Smooth muscle cell (in vitro differentiated cells): ENCODE data around the gene DNMT1. TPM values are rescaled to one million over a fixed set of nuclear protein-coding genes. Genes with fewer than 3 reads are reported as not detected.

Experiments used
- DNase-seq: peaks from one replicate; lab custom pipeline; 2025; ENCODE audit not compliant: unreplicated experiment; lab: John Stamatoyannopoulos, UW
- H2AFZ ChIP-seq: fragments of 200-600 bp; sonication (generic); 2 replicates; pipeline ENCODE4 v1.6.0; 2016; ENCODE audit warnings: antibody characterized with exemption, low read depth, mild to moderate bottlenecking
- H3F3A ChIP-seq: fragments of 200-600 bp; sonication (generic); 2 replicates; pipeline ENCODE4 v1.6.0; 2017; ENCODE audit warnings: antibody characterized with exemption, low read depth
- H3K27ac ChIP-seq: fragments of 200-600 bp; sonication (generic); 2 replicates; pipeline ENCODE4 v1.5.1; 2016; ENCODE audit warnings: low read depth, mild to moderate bottlenecking
- H3K27me3 ChIP-seq: fragments of 200-600 bp; sonication (generic); 2 replicates; pipeline ENCODE4 v1.6.1; 2016; ENCODE audit warnings: low read depth, mild to moderate bottlenecking
- H3K36me3 ChIP-seq: fragments of 200-600 bp; sonication (generic); 2 replicates; pipeline ENCODE4 v1.5.1; 2016; ENCODE audit warnings: low read depth
- H3K4me1 ChIP-seq: fragments of 200-600 bp; sonication (generic); 2 replicates; pipeline ENCODE4 v1.5.1; 2016; ENCODE audit warnings: low read depth
- H3K4me2 ChIP-seq: fragments of 200-600 bp; sonication (generic); 2 replicates; pipeline ENCODE4 v1.6.0; 2016; ENCODE audit warnings: mild to moderate bottlenecking
- H3K4me3 ChIP-seq: fragments of 200-600 bp; sonication (generic); 2 replicates; pipeline ENCODE4 v1.5.1; 2016; ENCODE audit warnings: mild to moderate bottlenecking
- H3K79me2 ChIP-seq: fragments of 200-600 bp; sonication (generic); 2 replicates; pipeline ENCODE4 v1.6.0; 2016; ENCODE audit warnings: low read depth, mild to moderate bottlenecking
- H3K9ac ChIP-seq: fragments of 200-600 bp; sonication (generic); 2 replicates; pipeline ENCODE4 v1.6.0; 2016; ENCODE audit warnings: low read depth
- H3K9me3 ChIP-seq: fragments of 200-600 bp; sonication (generic); replicated peaks from 2 replicates; pipeline ENCODE4 v1.5.1; 2016; ENCODE audit warnings: low read depth
- H4K20me1 ChIP-seq: fragments of 200-600 bp; sonication (generic); 2 replicates; pipeline ENCODE4 v1.6.0; 2016; ENCODE audit warnings: low read depth
- WGBS: methylation state at CpG from one replicate; pipeline ENCODE4 v1.1.7; 2016; ENCODE audit warnings: low lambda C conversion rate; 5-methylcytosine and 5-hydroxymethylcytosine counted together
- polyA plus RNA-seq: library from polyadenylated mRNA; unstranded; fragments of >200 nt; fragmentation: Nextera tagmentation; extraction: Ambion mirVana; gene quantifications from 2 replicates; pipeline ENCODE4 v1.2.1, GENCODE V29; 2016
- total RNA-seq: library from RNA; depleted of rRNA; stranded (reverse); fragments of >200 nt; gene quantifications from 2 replicates; pipeline ENCODE4 v1.2.3, GENCODE V29; 2014
- TF ChIP-seq, protein P1 (sequence below): fragments of 200-600 bp; sonication (generic); IDR thresholded peaks from 2 replicates; pipeline ENCODE4 v1.5.1; 2017; ENCODE audit warnings: borderline replicate concordance, mild to moderate bottlenecking, antibody characterized with exemption; ENCODE audit not compliant: insufficient read depth, poor library complexity, severe bottlenecking

Gene DNMT1
- total and polyA plus RNA-seq, 2 experiments from 2014 or later: 39.5 to 56.7 TPM

DNA sequence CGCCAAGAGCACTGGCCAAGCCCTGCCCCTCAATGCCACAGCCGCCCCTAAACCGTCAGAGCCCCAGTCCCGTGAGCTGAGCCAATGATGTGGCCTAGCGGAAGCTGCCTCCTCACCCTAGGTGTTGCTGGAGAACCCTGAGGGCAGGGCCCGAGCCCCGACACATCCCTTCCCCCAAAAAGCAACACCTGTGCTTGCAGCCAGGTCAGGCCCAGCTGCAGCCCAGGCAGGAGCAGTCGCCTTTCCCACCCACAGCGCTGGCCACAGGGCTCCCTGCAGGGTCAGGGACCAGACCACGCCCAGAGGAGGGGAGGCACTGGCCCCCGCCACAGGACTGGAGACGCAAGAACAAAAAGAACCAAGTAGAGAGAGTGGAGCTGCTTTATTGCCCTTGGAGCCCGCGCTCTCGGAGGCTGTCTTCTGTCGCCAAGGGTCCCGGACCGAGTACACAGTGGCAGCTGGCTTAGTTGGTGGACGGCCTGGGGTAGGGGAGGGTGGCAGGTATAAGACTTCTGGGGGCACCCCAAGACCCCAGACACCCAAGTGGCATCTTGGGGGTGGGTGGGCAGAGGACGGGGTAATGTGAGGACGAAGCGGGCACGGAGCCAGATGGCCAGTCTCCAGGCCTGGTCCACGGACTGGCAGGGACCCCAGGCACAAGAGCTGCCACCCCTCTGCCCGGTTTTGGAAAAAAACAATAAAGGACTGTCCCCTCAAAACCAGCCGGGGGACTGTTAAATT, 79.9 kb downstream of the DNMT1 start:
- H3K9ac ChIP-seq: no peak overlapping the region
- DNase-seq: no peak
- H3K9me3 ChIP-seq: no peaks in the 10 kb centered on the region
- H3K27ac ChIP-seq: no peak overlapping the region
- no peak overlapping the region for H3K4me3 ChIP-seq
- no peaks in the 10 kb centered on the region for H3K27me3 ChIP-seq
- H3K36me3 ChIP-seq: no peaks in the 10 kb centered on the region
- H3K4me2 ChIP-seq: no peak overlapping the region
- peaks cover 6% of the 10 kb centered on the region for H3F3A ChIP-seq
- peaks cover 24% of the 10 kb centered on the region for H3K79me2 ChIP-seq
- H3K4me1 ChIP-seq: peaks cover 5% of the 10 kb centered on the region
- 92% methylated on average over 22 of the region's 26 CpGs for WGBS
- peaks cover 3% of the 10 kb centered on the region for H4K20me1 ChIP-seq
- no peak overlapping the region for H2AFZ ChIP-seq
- TF ChIP-seq, protein P1, sequence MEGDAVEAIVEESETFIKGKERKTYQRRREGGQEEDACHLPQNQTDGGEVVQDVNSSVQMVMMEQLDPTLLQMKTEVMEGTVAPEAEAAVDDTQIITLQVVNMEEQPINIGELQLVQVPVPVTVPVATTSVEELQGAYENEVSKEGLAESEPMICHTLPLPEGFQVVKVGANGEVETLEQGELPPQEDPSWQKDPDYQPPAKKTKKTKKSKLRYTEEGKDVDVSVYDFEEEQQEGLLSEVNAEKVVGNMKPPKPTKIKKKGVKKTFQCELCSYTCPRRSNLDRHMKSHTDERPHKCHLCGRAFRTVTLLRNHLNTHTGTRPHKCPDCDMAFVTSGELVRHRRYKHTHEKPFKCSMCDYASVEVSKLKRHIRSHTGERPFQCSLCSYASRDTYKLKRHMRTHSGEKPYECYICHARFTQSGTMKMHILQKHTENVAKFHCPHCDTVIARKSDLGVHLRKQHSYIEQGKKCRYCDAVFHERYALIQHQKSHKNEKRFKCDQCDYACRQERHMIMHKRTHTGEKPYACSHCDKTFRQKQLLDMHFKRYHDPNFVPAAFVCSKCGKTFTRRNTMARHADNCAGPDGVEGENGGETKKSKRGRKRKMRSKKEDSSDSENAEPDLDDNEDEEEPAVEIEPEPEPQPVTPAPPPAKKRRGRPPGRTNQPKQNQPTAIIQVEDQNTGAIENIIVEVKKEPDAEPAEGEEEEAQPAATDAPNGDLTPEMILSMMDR: no peak

DNA sequence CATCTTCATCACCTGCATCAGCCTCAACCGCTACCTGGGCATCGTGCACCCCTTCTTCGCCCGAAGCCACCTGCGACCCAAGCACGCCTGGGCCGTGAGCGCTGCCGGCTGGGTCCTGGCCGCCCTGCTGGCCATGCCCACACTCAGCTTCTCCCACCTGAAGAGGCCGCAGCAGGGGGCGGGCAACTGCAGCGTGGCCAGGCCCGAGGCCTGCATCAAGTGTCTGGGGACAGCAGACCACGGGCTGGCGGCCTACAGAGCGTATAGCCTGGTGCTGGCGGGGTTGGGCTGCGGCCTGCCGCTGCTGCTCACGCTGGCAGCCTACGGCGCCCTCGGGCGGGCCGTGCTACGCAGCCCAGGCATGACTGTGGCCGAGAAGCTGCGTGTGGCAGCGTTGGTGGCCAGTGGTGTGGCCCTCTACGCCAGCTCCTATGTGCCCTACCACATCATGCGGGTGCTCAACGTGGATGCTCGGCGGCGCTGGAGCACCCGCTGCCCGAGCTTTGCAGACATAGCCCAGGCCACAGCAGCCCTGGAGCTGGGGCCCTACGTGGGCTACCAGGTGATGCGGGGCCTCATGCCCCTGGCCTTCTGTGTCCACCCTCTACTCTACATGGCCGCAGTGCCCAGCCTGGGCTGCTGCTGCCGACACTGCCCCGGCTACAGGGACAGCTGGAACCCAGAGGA, 80.6 kb downstream of the DNMT1 start:
- Histone ChIP-seq H3K79me2 (peaks cover 19% of the 10 kb centered on the region), H3K4me1 (peaks cover 5% of the 10 kb centered on the region), H3K4me2 (no peak overlapping the region), H3F3A (peaks cover 6% of the 10 kb centered on the region), H3K27me3 (no peaks in the 10 kb centered on the region), H3K36me3 (no peaks in the 10 kb centered on the region), H3K4me3 (no peak overlapping the region), H3K9ac (no peak overlapping the region), H4K20me1 (peaks cover 3% of the 10 kb centered on the region), H3K27ac (no peak overlapping the region), H2AFZ (no peak overlapping the region), H3K9me3 (no peaks in the 10 kb centered on the region)
- no peak for DNase-seq
- WGBS: 95% methylated on average over 43 of the region's 43 CpGs
- TF ChIP-seq, protein P1: no peak

- Histone ChIP-seq H3F3A (peaks cover 6% of the 10 kb centered on the region), H3K79me2 (peaks cover 14% of the 10 kb centered on the region), H3K27me3 (no peaks in the 10 kb centered on the region), H3K4me1 (peaks cover under 1% of the 10 kb centered on the region), H3K9me3 (no peaks in the 10 kb centered on the region), H3K36me3 (no peaks in the 10 kb centered on the region), H3K4me3 (no peak overlapping the region), H3K27ac (no peak overlapping the region), H4K20me1 (peaks cover 3% of the 10 kb centered on the region), H3K9ac (no peak overlapping the region), H3K4me2 (no peak overlapping the region), H2AFZ (no peak overlapping the region)
- TF ChIP-seq, protein P1: no peak
- DNase-seq: no peak
- 86% methylated on average over 15 of the region's 19 CpGs for WGBS
These were observed 81.2 kb downstream of the DNMT1 start for GRCh38 chr19:10113592-10113963.
